ENCODE measurements around the gene MLLT3. TPM values are rescaled to one million over a fixed set of nuclear protein-coding genes. Genes with fewer than 3 reads are reported as not detected.

MLLT3 gene
- total RNA-seq = 20.0 and 31.8 TPM in 2 replicates

DNA sequence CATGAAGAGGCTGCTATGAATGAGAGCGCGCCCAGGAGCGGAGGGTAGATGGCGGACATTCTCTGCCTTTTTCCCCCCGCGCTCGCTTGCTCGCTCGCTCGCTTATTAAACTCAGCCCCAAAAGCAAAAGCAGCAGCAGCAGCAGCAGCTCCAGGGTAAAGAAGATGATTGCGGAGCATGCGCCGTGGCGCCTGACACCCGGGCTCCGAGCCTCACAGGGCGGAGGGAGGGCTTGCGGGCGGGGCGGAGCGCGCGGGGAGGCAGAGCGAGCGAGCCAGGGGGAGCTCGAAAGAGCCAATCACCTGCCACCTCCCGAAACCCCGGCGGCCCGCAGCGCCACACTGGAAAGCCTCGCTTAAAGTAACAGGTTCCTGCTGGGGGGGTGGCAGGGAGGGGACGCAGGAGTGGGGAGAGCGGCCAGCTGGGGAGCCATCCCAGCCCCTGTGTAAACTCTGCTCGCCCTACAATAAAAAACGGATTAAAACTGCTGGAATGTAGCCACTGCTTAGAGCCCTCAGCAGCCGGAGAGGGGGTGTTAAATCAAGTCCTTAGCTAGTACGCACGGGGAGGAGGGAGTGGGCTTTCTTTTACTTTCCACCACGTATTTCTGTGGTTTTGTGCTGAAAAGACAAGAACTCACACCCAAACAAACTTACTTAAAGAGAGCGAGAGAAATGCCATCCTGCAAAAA lies at the start of gene MLLT3:
MLLT3 (minus strand) TSS at position 170 of the 691 bp plus-strand sequence.

Other genes with a start within 250 kb of the MLLT3 start
- 80.5 and 88.1 TPM in 2 replicates for gene FOCAD, start 61.8 kb upstream of the MLLT3 start, total RNA-seq

Data from smooth muscle cell of the pulmonary artery (primary cell).